ENCODE data around the gene MAST2. TPM values are rescaled to one million over a fixed set of nuclear protein-coding genes. Genes with fewer than 3 reads are reported as not detected.

MAST2 gene
- total RNA-seq, 3 donors from 2014 or later: 90.0 to 158 (median 100.0) TPM

GRCh38 chr1:45862008-45862407, 58.6 kb downstream of the MAST2 start:
- H3K4me3 ChIP-seq: no peak overlapping the region
- intact Hi-C loops (cut with DNase I, micrococcal nuclease): no loop called here
- no peaks in the 10 kb centered on the region for H3K9me3 ChIP-seq
- ATAC-seq: no peak
- no peaks in the 10 kb centered on the region for H3K36me3 ChIP-seq (ENCODE audit: low read depth)
- DNase-seq: no peak
- TF ChIP-seq CTCF (IDR thresholded peaks at IDR 0.05): no peak
- peaks cover 4% of the 10 kb centered on the region for H3K4me1 ChIP-seq (ENCODE audit: low read depth)

- intact Hi-C loops (cut with DNase I, micrococcal nuclease): no loop called here
- ATAC-seq: peak; percentile 55
- no peaks in the 10 kb centered on the region for H3K36me3 ChIP-seq (ENCODE audit: low read depth)
Measured at GRCh38 chr1:45863218-45863617, 59.8 kb downstream of the MAST2 start.

GRCh38 chr1:45864167-45865106, 61.0 kb downstream of the MAST2 start:
- Histone ChIP-seq H3K9me3 (no peaks in the 10 kb centered on the region), H3K36me3 (ENCODE audit: low read depth) (no peaks in the 10 kb centered on the region), H3K4me1 (ENCODE audit: low read depth) (peaks cover 4% of the 10 kb centered on the region), H3K4me3 (no peak overlapping the region)
- DNase-seq: no peak
- no peak for TF ChIP-seq CTCF (IDR thresholded peaks at IDR 0.05)
- ATAC-seq: peak; percentile 40
- intact Hi-C loops (cut with DNase I, micrococcal nuclease): no loop called here

More at GRCh38 chr1:45863218-45863617, 59.8 kb downstream of the MAST2 start:
- H3K4me3 ChIP-seq: no peak overlapping the region
- peaks cover 4% of the 10 kb centered on the region for H3K4me1 ChIP-seq (ENCODE audit: low read depth)
- no peak for TF ChIP-seq CTCF (IDR thresholded peaks at IDR 0.05)
- no peak for DNase-seq
- no peaks in the 10 kb centered on the region for H3K9me3 ChIP-seq

- no peak for TF ChIP-seq CTCF (IDR thresholded peaks at IDR 0.05)
Measured at GRCh38 chr1:45867697-45868348, 64.4 kb downstream of the MAST2 start.

GRCh38 chr1:45868861-45869260, 65.4 kb downstream of the MAST2 start:
- TF ChIP-seq CTCF (IDR thresholded peaks at IDR 0.05): no peak
- no peaks in the 10 kb centered on the region for H3K4me1 ChIP-seq (ENCODE audit: low read depth)
- H3K4me3 ChIP-seq: no peak overlapping the region
- no peak for ATAC-seq
- intact Hi-C loops (cut with DNase I, micrococcal nuclease): no loop called here
- no peak for DNase-seq
- no peaks in the 10 kb centered on the region for H3K9me3 ChIP-seq
- no peaks in the 10 kb centered on the region for H3K36me3 ChIP-seq (ENCODE audit: low read depth)

More at GRCh38 chr1:45867697-45868348, 64.4 kb downstream of the MAST2 start:
- ATAC-seq: no peak
- Histone ChIP-seq H3K36me3 (ENCODE audit: low read depth) (no peaks in the 10 kb centered on the region), H3K4me1 (ENCODE audit: low read depth) (peaks cover 4% of the 10 kb centered on the region), H3K9me3 (no peaks in the 10 kb centered on the region), H3K4me3 (no peak overlapping the region)
- intact Hi-C loops (cut with DNase I, micrococcal nuclease): no loop called here
- DNase-seq: no peak
